ENCODE measurements around the gene PCDHGA3. TPM values are rescaled to one million over a fixed set of nuclear protein-coding genes. Genes with fewer than 3 reads are reported as not detected.
"Not testable (repeated sequence)": the region's sequence is repeated elsewhere in the genome, so short reads cannot be mapped to it uniquely, and the experiment has no call there.

Gene PCDHGA3
- 0.57 TPM for polyA plus RNA-seq (2012; ENCODE audit: insufficient read depth, insufficient read length, low read depth)

DNA sequence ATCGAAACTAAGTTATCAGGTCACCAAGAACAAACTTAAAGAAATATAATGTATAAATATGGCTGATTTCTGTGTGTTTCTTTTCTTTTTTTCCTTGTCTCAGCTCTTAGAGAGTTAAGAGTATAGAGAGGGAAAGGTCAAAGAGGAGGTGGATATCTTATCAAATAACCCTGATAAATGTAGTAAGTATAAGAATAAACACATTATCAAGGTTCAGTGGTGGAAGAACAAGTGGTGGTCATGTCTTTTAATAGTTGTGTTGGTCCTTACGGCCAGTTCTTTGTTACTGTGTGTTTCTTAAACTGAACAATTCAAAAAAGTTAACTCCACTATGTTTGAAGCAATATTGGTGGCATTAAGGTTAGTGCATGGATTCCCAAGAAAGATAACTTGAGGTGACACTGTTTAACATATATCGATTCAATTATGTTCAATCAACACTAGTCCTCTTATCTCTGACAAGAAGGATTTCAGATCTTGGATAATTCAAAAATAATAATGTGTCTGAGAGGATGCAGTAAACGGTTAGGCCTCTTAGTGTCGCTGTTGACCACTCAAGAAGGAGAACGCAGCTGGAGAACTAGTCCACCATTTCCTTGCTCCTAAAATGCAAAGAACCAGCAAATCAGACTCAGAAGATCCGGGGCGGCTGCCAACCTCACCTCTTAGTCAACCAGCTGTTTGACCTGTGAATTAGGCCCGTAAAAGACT lies at the start of gene PCDHGA3:
TSS of gene PCDHGA3 (plus strand) at position 588 of the 711 bp plus-strand sequence. CDS start 205 bp downstream, outside the sequence.
- no peaks in the 10 kb centered on the region; the same call in 1 of the 2 replicates for H3K4me1 ChIP-seq
- H3K4me3 ChIP-seq (ENCODE audit: low read depth, low read length): no peak within 1 kb of the TSS
- H3K27me3 ChIP-seq: no peaks in the 10 kb centered on the region
- peaks cover 3% of the 10 kb centered on the region; the same call in 1 of the 2 replicates for H3K36me3 ChIP-seq
- TF ChIP-seq CTCF (IDR thresholded peaks at IDR 0.05; ENCODE audit: low read depth, low read length): peak; percentile 68
- H3K9me3 ChIP-seq: peaks cover 4% of the 10 kb centered on the region
- DNase-seq: peak; percentile 41

- Histone ChIP-seq H3K4me1 (no peaks in the 10 kb centered on the region), H3K9me3 (no peaks in the 10 kb centered on the region), H3K27me3 (no peaks in the 10 kb centered on the region), H3K36me3 (no peaks in the 10 kb centered on the region), H3K4me3 (ENCODE audit: low read depth, low read length) (no peak overlapping the region)
- peak; percentile 25 for DNase-seq
- TF ChIP-seq CTCF (IDR thresholded peaks at IDR 0.05; ENCODE audit: low read depth, low read length): no peak
Observed at GRCh38 chr5:141298376-141298775, 45.3 kb upstream of the PCDHGA3 start.

GRCh38 chr5:141303756-141304155 lies 39.9 kb upstream of the PCDHGA3 start, which contains the start of gene SLC25A2:
SLC25A2 (minus strand) TSS chr5:141304049; CDS start chr5:141303865, 184 bp downstream.
- no peak within 1 kb of the TSS for H3K4me3 ChIP-seq (ENCODE audit: low read depth, low read length)
- no peaks in the 10 kb centered on the region for H3K4me1 ChIP-seq
- no peaks in the 10 kb centered on the region for H3K9me3 ChIP-seq
- no peaks in the 10 kb centered on the region for H3K36me3 ChIP-seq
- no peak for DNase-seq
- TF ChIP-seq CTCF (IDR thresholded peaks at IDR 0.05; ENCODE audit: low read depth, low read length): no peak
- no peaks in the 10 kb centered on the region for H3K27me3 ChIP-seq

DNA sequence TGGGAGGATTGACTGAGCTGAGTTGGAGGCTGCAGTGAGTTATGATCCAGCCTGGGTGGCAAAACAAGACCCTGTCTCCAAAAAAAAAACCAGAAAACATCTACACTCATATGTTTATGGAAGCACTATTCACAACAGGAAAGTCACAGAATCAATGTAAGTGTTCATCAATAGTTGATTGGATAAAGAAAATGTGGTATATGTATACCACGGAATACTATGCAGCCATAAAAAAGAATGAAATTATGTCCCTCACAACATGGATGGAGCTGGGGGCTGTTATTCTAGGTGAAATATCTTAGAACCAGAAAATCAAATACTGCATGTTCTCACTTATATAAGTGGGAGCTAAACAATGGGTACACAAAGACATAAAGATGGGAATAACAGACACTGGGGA lies 37.0 kb upstream of the PCDHGA3 start:
- Histone ChIP-seq H3K4me3 (ENCODE audit: low read depth, low read length) (no peak overlapping the region), H3K4me1 (no peaks in the 10 kb centered on the region), H3K27me3 (no peaks in the 10 kb centered on the region), H3K9me3 (no peaks in the 10 kb centered on the region), H3K36me3 (no peaks in the 10 kb centered on the region)
- TF ChIP-seq CTCF (IDR thresholded peaks at IDR 0.05; ENCODE audit: low read depth, low read length): no peak
- no peak for DNase-seq

DNA sequence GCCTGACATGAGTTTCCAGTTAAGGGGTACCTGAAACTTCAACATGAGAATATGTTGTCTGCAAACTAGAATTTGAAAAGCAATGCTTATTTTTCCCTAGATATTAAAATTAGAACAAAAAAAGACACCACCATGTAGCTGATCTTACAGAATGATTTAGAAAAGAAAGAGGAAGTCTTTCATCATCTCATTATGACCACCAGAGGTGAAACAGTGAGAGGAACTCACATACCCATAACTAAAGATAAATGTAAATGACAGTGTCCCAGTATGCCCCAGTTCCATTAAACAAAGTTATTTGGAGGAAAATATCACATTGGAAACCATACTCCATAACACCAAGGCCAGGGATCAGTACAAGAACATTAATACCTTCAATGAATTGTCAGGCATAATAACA lies 29.9 kb upstream of the PCDHGA3 start:
- Histone ChIP-seq H3K4me1 (no peaks in the 10 kb centered on the region), H3K4me3 (ENCODE audit: low read depth, low read length) (no peak overlapping the region), H3K27me3 (no peaks in the 10 kb centered on the region), H3K9me3 (no peaks in the 10 kb centered on the region; the same call in 1 of the 2 replicates), H3K36me3 (peaks cover 41% of the 10 kb centered on the region)
- no peak for DNase-seq
- TF ChIP-seq CTCF (IDR thresholded peaks at IDR 0.05; ENCODE audit: low read depth, low read length): no peak

DNA sequence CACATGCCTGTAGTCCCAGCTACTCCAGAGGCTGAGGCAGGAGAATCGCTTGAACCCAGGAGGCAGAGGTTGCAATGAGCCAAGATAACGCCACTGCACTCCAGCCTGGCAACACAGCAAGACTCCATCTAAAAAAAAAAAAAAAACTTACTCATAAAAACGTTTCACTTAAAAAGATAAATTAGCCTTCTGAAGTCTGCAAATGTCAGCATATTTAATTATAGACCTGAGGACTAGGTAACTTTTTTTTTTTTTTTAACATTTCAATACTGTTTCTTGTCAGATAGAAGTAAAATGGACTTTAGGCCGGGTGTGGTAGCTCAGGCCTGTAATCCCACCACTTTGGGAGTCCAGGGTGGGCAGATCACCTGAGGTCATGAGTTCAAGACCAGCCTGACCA lies 26.7 kb upstream of the PCDHGA3 start:
- peaks cover 54% of the 10 kb centered on the region for H3K36me3 ChIP-seq
- peaks cover 11% of the 10 kb centered on the region for H3K9me3 ChIP-seq
- not testable (repeated sequence) for H3K4me3 ChIP-seq (ENCODE audit: low read depth, low read length); DNase-seq; H3K27me3 ChIP-seq; H3K4me1 ChIP-seq

Measured in BE2C (cell line).